H1 (cell line): ENCODE results near the gene TMTC4. TPM values are rescaled to one million over a fixed set of nuclear protein-coding genes. Genes with fewer than 3 reads are reported as not detected.

Source experiments
- BCL11A ChIP-seq, 2 experiments: IDR thresholded peaks; one replicate each; pipeline ENCODE4 v1.6.1; 2011; ENCODE audit warnings: low read depth in 2 of 2, low read length in 2 of 2, mild to moderate bottlenecking in 2 of 2
- BRCA1 ChIP-seq: IDR thresholded peaks from 2 replicates; pipeline ENCODE4 v1.6.1; 2012; ENCODE audit warnings: low read depth, low read length, improper control_type of control experiment
- CBX8 ChIP-seq: fragments of 300-800, 300-1000 bp; sonication (generic); IDR thresholded peaks from 2 replicates; pipeline ENCODE4 v1.7.1; 2016; ENCODE audit warnings: low read depth, low read length, borderline replicate concordance
- GTF2F1 ChIP-seq: IDR thresholded peaks from 2 replicates; pipeline ENCODE4 v1.6.1; 2012; ENCODE audit warnings: low read depth, low read length, improper control_type of control experiment, borderline replicate concordance
- SP1 ChIP-seq: IDR thresholded peaks from 2 replicates; pipeline ENCODE4 v1.6.1; 2011; ENCODE audit warnings: low read depth, low read length
- SP2 ChIP-seq: IDR thresholded peaks from 2 replicates; pipeline ENCODE4 v1.6.1; 2012; ENCODE audit warnings: mild to moderate bottlenecking, low read length, inconsistent platforms
- SP4 ChIP-seq: IDR thresholded peaks from 2 replicates; pipeline ENCODE4 v1.6.1; 2012; ENCODE audit warnings: low read length, inconsistent platforms
- SRF ChIP-seq: IDR thresholded peaks from 2 replicates; pipeline ENCODE4 v1.6.1; 2011; ENCODE audit warnings: mild to moderate bottlenecking, low read depth, low read length, moderate library complexity
- SUZ12 ChIP-seq: fragments of 200-600 bp; sonication (generic); IDR thresholded peaks from 2 replicates; pipeline ENCODE4 v1.6.1; 2012; ENCODE audit warnings: mild to moderate bottlenecking, inconsistent platforms, low read length, moderate library complexity, mixed read lengths
- TAF7 ChIP-seq: optimal IDR thresholded peaks from 2 replicates; pipeline ENCODE3; 2011; ENCODE audit warnings: low read depth, mild to moderate bottlenecking, inconsistent platforms, low read length, moderate library complexity, borderline replicate concordance
- TCF12 ChIP-seq: IDR thresholded peaks from 2 replicates; pipeline ENCODE4 v1.6.1; 2011; ENCODE audit warnings: low read depth, mild to moderate bottlenecking, low read length
- YY1 ChIP-seq: IDR thresholded peaks from 2 replicates; pipeline ENCODE4 v1.6.1; 2011; ENCODE audit warnings: low read depth, mild to moderate bottlenecking, low read length
- polyA plus RNA-seq, 7 experiments: library from polyadenylated mRNA; depleted of rRNA in 3 of 7; stranded (reverse) in 5 of 7; unstranded in 2 of 7; fragments of >200 nt in 5 of 7; fragments of 200-250 nt in 2 of 7; gene quantifications; 1 replicate in 5 of 7; 2 replicates in 1 of 7; 4 replicates in 1 of 7; pipeline versions ENCODE4 v1.2.1 to v1.2.3, GENCODE V29; 2011 to 2013; ENCODE audit warnings: missing spikeins in 2 of 7, mixed read lengths in 2 of 7
- total RNA-seq: library from RNA; stranded (reverse); fragmentation: NEBNext Ultra II Directional; extraction: Animal tissue kit (Norgen Biotek cat#: 25700); gene quantifications from 2 replicates; pipeline ENCODE4 v1.2.1, GENCODE V29; 2021
- TF ChIP-seq, protein P1 (sequence below): fragments of 300-600 bp; sonication (generic); IDR thresholded peaks from 2 replicates; pipeline ENCODE4 v1.7.1; 2012; ENCODE audit warnings: low read length, moderate library complexity, mild to moderate bottlenecking, inconsistent platforms; ENCODE audit not compliant: insufficient replicate concordance

TMTC4 gene
- total and polyA plus RNA-seq, 2 of the 8 experiments (the other 6 are each of a cell fraction or from before 2014, with no cell fraction given) = 26.3 to 42.6 TPM

DNA sequence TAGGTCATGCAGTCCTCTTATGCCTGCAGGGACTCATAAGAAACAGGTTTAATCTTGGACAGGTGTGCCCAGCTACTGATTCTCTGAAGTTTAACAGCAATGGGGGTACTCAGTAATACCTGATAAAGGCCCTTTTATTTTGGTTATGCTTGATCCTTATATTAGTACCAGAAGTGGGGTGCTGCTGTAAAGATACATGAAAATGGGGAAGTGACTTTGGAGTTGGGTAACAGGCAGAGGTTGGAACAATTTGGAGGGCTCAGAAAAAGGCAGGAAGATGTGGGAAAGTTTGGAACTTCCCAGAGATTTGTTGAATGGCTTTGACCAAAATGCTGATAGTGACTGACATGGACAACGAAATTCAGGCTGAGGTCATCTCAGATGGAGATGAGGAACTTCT is 14.6 kb upstream of the TMTC4 start (continued):
- TF ChIP-seq, protein P1, sequence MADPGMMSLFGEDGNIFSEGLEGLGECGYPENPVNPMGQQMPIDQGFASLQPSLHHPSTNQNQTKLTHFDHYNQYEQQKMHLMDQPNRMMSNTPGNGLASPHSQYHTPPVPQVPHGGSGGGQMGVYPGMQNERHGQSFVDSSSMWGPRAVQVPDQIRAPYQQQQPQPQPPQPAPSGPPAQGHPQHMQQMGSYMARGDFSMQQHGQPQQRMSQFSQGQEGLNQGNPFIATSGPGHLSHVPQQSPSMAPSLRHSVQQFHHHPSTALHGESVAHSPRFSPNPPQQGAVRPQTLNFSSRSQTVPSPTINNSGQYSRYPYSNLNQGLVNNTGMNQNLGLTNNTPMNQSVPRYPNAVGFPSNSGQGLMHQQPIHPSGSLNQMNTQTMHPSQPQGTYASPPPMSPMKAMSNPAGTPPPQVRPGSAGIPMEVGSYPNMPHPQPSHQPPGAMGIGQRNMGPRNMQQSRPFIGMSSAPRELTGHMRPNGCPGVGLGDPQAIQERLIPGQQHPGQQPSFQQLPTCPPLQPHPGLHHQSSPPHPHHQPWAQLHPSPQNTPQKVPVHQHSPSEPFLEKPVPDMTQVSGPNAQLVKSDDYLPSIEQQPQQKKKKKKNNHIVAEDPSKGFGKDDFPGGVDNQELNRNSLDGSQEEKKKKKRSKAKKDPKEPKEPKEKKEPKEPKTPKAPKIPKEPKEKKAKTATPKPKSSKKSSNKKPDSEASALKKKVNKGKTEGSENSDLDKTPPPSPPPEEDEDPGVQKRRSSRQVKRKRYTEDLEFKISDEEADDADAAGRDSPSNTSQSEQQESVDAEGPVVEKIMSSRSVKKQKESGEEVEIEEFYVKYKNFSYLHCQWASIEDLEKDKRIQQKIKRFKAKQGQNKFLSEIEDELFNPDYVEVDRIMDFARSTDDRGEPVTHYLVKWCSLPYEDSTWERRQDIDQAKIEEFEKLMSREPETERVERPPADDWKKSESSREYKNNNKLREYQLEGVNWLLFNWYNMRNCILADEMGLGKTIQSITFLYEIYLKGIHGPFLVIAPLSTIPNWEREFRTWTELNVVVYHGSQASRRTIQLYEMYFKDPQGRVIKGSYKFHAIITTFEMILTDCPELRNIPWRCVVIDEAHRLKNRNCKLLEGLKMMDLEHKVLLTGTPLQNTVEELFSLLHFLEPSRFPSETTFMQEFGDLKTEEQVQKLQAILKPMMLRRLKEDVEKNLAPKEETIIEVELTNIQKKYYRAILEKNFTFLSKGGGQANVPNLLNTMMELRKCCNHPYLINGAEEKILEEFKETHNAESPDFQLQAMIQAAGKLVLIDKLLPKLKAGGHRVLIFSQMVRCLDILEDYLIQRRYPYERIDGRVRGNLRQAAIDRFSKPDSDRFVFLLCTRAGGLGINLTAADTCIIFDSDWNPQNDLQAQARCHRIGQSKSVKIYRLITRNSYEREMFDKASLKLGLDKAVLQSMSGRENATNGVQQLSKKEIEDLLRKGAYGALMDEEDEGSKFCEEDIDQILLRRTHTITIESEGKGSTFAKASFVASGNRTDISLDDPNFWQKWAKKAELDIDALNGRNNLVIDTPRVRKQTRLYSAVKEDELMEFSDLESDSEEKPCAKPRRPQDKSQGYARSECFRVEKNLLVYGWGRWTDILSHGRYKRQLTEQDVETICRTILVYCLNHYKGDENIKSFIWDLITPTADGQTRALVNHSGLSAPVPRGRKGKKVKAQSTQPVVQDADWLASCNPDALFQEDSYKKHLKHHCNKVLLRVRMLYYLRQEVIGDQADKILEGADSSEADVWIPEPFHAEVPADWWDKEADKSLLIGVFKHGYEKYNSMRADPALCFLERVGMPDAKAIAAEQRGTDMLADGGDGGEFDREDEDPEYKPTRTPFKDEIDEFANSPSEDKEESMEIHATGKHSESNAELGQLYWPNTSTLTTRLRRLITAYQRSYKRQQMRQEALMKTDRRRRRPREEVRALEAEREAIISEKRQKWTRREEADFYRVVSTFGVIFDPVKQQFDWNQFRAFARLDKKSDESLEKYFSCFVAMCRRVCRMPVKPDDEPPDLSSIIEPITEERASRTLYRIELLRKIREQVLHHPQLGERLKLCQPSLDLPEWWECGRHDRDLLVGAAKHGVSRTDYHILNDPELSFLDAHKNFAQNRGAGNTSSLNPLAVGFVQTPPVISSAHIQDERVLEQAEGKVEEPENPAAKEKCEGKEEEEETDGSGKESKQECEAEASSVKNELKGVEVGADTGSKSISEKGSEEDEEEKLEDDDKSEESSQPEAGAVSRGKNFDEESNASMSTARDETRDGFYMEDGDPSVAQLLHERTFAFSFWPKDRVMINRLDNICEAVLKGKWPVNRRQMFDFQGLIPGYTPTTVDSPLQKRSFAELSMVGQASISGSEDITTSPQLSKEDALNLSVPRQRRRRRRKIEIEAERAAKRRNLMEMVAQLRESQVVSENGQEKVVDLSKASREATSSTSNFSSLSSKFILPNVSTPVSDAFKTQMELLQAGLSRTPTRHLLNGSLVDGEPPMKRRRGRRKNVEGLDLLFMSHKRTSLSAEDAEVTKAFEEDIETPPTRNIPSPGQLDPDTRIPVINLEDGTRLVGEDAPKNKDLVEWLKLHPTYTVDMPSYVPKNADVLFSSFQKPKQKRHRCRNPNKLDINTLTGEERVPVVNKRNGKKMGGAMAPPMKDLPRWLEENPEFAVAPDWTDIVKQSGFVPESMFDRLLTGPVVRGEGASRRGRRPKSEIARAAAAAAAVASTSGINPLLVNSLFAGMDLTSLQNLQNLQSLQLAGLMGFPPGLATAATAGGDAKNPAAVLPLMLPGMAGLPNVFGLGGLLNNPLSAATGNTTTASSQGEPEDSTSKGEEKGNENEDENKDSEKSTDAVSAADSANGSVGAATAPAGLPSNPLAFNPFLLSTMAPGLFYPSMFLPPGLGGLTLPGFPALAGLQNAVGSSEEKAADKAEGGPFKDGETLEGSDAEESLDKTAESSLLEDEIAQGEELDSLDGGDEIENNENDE = no peak
- TF ChIP-seq SP1 (no peak), TAF7 (no peak), YY1 (no peak), CBX8 (no peak), SP4 (no peak), SP2 (no peak), TCF12 (no peak), SRF (no peak), GTF2F1 (no peak), SUZ12 (no peak), BRCA1 (no peak), BCL11A (IDR thresholded peaks at IDR 0.05; ENCODE audit: low read depth in 2 of 2, low read length in 2 of 2) (no peak)
- TF ChIP-seq, all 59 proteins: peak for 0
